ENCODE results near the gene LRMDA.

The LRMDA gene

GRCh38 chr10:75681334-75681733 lies 249.9 kb downstream of the LRMDA start:
- DNase-seq = no peak

- DNase-seq = peak; percentile 67
These were observed 251.5 kb downstream of the LRMDA start for GRCh38 chr10:75682649-75683557.

DNA sequence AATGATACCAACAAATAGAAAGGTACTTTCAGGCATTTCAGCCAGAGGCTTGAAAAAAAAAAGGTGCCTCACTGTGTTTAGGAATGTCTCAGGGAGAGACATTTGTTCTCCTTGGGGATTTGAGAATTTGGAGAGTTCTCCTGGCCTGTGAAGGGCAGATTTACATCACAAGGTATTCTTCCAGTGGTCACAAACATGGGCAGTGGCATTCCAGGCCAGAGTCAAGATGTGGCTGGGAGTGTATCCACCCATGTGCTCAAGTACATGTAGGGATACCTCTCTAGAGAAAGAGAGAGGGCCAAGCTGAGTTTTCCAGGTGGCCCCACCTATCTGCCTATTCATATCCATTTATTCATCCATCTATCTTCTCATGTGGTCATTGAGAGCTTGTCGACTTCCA lies 253.8 kb downstream of the LRMDA start:
- no peak for DNase-seq

- peak; percentile 19 for DNase-seq
These were observed 257.3 kb downstream of the LRMDA start for GRCh38 chr10:75688506-75689300.

DNA sequence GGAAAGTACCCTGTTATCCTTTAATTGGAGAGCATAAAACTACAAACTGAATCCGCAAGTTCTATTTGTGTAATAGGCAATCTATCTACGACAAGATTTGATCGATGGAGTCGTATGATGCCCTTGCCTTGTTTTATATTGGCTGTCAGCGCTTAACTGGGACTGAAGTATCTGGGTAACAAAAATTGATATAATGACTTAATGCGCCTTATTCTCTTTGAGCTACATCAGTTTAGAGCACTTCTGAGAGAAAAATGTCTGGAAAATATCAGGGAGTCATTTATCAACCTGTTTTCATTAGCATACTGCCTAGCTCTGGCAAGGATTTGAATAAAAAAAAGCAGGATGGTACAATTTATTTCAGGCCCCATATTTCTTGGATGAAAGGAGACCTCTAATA lies 262.1 kb downstream of the LRMDA start:
- no peak for DNase-seq

- DNase-seq = no peak
These were observed 262.8 kb downstream of the LRMDA start for GRCh38 chr10:75694269-75694668.

DNA sequence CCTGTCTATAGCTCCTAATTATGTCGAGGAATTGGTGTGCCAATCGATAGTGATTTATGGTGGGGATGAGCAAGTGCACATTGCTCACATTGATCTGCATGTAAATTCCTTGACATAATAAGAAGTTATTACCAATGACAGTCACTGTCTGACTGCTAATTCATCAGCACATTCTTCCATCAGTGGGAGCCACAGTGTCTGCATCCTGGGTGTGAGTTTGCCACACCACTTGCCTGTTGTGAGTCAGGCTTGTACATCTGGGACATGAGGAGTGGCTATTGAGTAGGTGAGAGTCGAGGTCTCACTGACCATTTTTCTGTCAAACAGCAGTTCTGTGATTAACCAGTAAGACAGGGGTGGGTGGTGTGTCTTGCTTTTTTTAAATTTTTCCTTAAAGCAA lies 263.4 kb downstream of the LRMDA start:
- peak; percentile 17 for DNase-seq

- no peak for DNase-seq
These were observed 264.6 kb downstream of the LRMDA start for GRCh38 chr10:75695994-75696393.

DNA sequence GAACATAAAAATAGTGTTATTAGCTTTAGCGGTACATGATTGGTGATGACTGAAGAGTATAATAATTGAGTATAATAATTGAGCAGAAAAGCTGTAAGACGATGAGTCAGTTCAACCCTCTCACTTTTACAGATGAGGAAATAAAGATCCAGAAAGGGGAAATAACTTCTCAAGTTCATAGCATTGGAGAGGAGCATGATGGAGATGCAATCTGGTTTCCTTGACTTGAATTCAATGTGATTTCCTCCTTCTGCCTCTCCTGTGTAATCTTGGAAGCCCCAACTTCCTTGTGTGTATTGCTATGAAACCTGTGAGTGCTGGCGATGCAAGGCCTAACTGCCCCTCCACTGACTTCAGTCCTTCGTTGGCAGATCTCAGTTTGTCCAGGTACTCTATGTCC lies 265.1 kb downstream of the LRMDA start:
- no peak for DNase-seq

DNA sequence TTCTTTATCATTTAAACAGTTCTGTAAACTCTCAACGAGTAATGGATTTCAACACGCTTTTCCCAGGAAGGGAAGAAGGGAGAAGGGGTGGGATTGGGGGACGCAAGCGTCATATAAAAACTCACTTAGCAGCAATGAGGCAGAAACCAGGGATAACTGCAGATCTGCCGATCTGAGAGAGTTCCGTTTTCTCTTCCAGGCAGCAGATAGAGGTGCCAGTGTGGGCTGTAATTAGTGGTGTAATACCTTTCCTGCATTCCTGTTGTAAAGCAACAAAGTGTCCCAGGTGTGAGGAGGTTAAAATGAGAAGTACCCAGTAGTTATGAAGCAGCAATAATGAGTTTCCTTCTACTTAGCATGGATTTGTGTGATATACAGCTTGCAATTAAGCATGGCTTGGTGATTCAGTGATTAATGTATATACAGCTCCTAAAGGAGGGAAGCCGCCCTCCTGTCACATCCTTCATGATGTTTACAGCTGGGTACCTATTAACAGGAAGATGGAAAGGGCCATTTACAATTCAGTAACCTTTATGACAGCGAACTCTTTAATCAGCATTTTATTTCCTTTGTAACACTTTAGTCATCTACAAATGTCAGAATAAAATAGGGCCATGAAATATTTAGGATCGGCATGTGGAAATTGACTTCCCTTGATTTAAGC lies 271.9 kb downstream of the LRMDA start:
- no peak for DNase-seq

DNA sequence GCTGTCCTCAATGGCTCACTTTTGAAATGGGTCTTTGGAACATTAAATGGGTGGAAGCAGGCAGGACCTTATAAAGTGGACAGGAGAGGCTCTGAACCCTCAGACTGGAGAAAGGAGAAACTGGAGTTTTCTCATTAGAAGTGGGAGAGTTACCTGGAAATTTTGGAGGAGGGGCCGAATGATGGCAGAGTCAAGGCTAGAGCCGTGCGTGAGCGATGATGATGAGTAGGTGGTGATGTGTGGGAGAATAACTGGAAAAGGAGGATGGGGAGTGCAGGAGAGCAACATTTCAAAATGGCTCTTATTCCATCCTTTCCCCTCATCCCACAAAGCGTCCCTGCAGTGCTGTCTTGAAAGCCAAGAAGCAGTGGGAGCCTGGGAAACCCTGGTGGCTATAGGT lies 274.0 kb downstream of the LRMDA start:
- DNase-seq = no peak

DNA sequence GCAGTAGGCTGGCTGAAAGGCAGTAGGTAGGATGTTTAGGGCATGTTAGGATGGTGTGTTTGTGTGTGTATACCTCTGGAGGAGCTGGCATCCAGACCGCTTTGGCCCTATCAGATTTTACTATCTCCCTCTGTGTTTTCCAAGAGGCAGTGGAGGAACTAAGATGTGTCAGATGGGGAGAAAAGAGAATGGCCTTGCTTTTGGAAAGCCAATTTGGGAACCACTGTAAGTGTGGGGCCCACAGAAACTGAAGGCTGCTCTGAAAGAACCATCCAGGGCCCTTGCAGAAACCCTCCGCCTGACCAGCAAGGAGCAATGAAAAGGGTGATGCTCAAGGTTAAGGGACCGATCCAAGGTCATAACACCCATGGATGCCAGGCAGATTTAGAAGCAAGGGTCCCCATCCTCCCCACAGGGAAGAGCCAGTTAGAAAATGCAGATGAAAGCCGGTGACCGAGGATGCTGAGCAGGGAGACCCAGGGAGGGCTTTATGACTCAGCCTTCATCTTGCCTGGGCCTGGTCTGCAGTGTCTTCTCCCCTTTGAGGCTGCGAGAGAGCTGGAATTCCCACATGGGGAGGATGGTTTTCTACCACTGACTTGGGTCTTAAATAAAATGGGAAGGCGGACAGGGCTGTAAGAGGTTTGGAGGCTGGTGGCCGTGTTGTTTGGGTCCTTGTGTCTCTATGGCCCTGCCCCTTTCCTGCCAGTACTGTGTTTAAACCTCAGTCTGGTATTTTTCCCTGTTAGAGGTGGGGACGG lies 275.8 kb downstream of the LRMDA start:
- no peak for DNase-seq

DNA sequence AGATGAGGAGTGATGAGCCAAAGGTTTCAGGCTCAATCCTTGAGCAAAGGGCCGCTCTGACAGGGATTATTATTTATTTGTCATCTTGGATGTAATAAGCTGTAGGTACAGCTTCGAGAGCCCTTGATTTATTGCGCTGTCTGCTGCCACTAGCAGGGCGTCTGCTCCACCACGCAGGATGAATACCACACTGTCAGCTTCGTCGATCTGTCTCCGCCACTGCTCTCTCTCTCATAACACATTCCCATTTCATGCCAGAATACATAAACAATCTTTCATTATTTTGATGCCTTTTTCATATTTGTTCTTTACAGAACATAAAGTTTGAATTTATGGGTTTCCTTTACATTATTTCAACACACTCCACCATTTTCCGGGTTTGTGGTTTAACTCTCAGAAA lies 276.6 kb downstream of the LRMDA start:
- DNase-seq = peak; percentile 33

GRCh38 chr10:75709245-75709644 lies 277.8 kb downstream of the LRMDA start:
- no peak for DNase-seq

- DNase-seq = no peak
These were observed 278.4 kb downstream of the LRMDA start for GRCh38 chr10:75709811-75710210.

DNA sequence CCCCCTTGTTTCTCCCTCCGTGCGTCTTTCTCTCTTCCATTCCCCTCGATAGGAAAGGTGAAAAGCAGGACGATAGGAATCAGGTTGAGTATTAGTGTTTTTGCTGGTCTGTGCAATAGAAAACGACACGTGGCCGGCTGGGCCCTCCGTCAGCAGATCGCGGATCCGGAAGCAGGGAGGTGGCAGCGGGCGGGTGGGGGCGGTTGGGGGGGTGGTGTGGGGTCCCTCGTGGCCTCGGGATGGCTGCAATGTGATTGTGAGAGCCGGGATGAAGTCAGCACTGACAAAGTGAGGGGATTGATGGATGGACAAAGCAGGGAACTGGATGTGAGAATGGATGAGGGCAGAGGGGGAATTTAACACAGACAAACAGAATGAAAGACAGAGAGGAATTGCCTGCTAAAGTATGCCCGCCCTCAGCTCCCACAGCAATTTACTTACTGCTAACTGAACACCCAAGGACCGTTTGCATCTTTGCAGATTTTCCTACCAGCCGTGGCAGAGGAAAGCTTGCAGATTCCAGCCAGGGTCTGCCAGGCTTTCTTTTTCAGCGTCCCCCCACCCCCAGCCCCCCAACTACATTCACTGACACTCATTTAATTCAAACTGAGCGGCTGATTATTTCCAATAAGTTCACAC lies 280.9 kb downstream of the LRMDA start:
- DNase-seq = peak; percentile 70

GRCh38 chr10:75716506-75716905 lies 285.1 kb downstream of the LRMDA start:
- DNase-seq = no peak

GRCh38 chr10:75717126-75717916 lies 285.9 kb downstream of the LRMDA start:
- no peak for DNase-seq

- DNase-seq = no peak
These were observed 287.6 kb downstream of the LRMDA start for GRCh38 chr10:75718991-75719390.

DNA sequence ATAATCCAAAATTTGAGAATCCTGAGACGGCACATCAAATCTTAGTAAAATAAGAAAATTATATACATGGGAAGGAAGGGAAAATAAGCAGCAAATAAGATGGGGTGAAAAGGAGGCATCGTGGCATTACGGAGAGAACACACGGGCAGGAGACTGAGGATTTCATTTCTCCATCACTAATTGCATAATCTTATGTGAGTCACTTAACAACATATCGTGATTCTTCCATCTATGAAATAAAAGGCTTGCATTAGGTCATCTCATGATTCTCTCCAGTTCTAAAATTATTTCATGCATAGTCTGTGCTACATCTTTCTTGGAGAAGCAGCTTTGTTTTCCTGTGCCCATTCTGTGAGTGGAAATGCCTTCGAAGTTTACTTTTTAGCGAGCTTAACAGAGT lies 288.7 kb downstream of the LRMDA start:
- no peak for DNase-seq

DNA sequence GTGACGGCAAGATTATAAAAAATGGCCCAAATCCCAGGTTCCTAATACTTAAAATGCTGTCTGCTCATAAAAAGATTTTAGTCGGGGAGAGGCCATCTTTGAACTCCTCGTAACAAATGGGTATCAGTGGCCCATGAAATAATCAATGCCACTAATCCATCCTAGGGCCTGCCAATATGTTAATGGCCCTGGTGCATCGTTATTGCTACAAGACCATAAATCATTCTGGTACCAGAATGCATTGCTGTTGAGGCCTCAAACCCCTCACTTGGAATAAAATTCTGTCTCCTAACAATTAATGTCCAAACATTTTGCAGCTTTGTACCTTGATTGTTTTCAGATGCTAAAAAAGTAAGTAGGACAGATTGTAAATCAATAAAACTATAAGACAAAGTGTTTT lies 290.6 kb downstream of the LRMDA start:
- DNase-seq = no peak

Data from eye (tissue), 1 donor.